Stimulated activated CD4-positive, alpha-beta T cell treated with anti-CD3 and anti-CD28 coated beads, TNF-alpha, amount 100 ng/mL, for 24 hours (primary cell): ENCODE measurements around the gene KBTBD4.
"Not testable (repeated sequence)": the region's sequence is repeated elsewhere in the genome, so short reads cannot be mapped to it uniquely, and the experiment has no call there.

Experiments
- DNase-seq, 3 experiments: peaks; one replicate each; pipeline ENCODE4 v3.0.0-alpha.2; 2020; ENCODE audit warnings: low read depth in 3 of 3

Gene KBTBD4

DNA sequence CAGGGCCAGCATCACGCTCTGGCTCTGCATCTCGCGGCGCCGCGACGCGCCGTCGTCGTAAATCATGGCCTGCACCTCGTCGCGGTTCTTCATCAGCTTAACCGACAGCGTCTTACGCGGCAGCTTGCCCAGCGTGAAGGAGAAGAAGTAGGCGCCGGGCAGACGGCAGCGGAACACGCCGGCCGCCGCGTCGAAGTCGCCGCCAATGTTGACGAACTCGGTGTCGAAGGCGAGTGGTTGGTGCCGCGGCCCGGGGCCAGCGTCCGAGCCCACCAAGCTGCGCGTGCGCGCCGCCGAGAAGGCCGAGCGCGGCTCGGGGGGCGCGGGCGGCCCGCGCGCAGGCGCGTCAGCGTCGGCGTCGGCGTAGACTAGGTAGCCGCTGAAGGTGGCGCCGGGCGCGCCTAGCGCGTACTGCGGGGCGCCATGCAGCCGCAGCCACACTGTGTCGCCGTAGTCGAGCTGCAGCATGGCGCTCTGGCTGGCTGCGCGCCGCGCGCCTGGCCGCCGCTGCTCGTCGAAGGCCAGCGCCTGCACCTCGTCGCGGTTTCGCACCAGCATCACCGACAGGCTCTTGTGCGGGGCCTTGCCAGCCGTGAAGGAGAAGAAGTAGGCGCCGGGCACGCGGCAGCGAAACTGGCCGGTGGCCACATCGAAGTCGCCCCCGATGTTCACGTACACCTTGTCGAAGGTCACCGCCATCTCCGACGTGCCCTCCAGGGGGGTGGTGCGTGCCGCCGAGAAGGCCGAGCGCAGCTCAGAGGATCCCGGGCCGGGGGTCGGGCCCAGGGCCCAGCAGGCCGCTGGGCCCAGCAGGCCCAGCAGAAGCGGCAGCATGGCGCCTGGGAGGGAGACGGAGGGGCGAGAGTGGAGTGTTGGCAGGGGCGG lies 11.4 kb upstream of the KBTBD4 start:
- DNase-seq = no peak

DNA sequence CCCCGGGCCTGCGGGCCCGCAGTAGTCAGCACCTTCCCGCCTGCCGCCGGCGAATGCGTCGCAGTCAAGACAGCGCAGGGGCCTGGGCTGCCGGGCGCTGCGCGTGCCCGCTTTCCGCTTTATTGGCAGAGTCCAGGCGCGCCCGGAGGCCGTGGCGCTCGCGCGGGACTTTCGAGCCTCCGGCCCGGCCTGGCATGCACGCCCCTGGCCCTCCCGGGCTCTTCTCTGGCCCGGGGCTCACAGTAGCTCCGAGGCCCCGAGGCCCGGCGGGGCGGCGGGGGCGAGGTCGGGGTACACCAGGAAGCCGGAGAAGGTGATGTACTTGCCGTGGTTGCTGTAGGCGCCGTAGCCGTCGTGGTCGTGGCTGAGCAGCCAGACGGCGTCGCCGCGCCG lies 10.8 kb upstream of the KBTBD4 start:
- DNase-seq = no peak

DNA sequence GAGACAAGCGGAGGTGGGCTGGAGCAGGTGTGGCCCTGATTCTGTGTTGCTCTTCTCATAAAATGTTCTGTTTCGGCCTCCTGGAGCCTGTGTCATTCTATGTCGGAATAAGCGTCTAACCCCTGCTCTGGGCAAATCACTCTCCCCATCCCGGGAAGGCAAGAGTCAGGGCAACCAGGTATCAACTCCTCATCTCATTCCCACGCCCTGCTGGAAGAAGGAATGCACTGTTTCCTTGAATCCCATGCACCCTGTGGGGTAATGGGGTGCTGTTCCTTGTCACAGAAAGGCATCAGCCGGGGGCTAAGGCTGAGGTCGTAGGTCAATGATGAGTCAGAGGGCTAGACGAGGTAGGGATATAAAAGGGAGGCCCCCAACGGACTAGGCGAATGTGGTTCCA lies 10.3 kb upstream of the KBTBD4 start:
- no peak for DNase-seq

DNA sequence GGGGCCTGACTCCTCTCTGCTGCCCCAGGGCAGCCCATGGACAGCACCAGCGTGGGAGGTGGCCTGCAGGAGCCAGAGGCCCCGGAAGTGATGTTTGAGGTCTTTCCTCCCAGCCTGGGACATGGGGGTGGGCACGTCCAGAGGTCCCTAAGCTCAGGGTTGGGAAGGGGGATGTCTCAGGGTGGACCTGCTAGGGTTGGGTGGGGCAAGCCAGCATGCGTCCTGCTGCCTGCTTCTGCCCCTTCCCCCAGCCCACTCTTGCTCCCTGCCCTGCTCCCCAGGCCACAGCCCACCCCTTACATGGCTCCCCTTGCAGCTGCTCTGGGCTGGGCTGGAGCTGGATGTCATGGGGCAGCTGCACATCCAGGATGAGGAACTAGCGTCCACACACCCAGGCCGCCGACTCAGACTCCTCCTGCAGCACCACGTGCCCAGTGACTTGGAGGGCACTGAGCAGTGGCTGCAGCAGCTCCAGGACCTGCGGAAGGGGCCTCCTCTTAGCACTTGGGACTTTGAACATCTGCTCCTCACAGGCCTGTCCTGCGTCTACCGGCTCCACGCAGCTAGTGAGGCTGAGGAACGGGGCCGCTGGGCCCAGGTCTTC lies 9.1 kb upstream of the KBTBD4 start:
- no peak for DNase-seq

DNA sequence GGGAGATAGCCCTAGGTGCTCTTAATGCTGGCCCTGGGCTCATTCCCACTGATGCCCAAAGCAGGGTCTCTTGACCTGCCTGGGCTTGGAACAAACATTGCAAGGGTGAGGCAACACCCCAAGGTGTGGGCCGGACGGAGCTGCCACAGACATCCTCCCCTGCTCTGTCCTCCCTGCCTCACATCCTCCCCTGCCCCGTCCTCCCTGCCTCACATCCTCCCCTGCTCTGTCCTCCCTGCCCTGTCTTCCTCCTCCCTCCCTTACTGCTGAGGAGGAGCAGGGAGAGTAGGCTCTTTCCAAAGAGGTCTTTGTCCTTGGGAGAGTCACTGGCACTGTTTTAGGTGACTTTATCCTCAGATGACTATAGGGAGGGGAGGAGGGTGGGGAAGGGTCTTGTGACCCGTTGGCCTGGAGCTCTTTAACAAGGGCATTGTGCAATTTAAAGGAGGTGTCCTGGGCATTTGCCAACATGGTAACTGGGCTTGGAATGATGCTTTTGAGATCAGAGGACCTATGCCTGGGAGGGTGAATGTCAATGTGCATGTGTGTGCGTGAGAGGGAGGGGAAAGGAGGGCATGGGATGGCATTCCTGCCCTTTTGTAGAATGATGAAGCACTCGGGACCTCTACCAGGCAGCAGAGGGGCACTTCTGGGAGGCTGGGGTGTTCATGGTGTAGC lies 8.4 kb upstream of the KBTBD4 start:
- DNase-seq = no peak

DNA sequence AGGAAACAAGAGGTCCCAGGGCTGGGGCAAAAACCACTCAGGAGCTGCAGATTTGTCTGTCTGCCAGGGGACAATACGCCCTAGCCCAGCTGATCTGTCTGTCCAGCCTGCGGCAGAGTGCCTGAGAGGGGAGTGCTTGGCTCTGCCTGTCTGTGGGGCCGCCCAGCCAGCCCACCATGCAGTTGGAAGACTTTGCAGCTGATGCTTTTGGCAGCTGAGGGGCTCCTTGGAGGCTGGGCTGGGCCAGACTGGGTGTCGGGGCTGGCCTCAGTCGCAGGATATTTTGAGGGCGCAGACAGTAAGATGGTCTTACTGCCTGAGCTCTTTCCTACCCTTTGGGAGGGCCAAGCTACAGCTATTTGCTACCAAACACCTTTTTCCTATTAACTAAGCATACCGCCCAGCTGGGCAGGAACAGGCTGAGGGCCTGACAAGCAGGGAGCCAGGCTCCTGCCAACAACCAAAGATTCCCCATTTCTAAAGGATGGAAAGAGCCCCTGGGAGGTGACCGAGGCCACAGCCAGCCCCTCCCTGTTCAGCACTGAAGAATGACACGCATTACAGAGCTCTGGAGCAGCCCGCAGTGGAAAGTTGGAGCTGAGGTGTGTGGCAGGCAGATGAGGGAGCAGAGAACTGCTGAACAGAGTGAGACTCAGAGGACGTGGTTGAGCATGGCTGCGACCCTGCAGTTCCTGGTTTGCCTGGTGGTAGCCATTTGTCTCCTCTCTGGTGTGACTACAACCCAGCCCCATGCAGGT lies 7.5 kb upstream of the KBTBD4 start, which contains the start of gene FAM180B:
Gene FAM180B, plus strand, starts transcription at position 581 of the 758 bp plus-strand sequence. Its CDS starts 91 bp downstream, at position 672.
- no peak for DNase-seq

DNA sequence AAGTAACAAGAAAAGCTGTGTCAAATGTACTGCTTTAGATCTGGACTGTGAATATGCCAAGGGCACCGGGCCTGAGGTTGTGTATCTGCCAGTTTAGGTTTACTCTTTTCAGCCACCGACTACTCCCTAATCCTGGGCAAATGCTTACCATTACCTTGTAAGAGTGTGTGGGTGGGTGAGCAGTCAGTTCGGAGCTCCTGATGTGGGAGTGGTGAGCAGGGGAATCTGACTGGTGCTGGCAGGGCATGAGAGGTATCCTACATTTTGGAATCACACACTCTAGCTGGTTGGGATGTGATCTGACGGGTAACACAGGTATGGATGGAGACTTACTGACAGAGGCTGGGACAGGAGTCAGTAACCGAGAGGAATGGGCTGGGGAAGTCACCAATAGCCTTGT lies 5.1 kb upstream of the KBTBD4 start:
- DNase-seq = no peak

DNA sequence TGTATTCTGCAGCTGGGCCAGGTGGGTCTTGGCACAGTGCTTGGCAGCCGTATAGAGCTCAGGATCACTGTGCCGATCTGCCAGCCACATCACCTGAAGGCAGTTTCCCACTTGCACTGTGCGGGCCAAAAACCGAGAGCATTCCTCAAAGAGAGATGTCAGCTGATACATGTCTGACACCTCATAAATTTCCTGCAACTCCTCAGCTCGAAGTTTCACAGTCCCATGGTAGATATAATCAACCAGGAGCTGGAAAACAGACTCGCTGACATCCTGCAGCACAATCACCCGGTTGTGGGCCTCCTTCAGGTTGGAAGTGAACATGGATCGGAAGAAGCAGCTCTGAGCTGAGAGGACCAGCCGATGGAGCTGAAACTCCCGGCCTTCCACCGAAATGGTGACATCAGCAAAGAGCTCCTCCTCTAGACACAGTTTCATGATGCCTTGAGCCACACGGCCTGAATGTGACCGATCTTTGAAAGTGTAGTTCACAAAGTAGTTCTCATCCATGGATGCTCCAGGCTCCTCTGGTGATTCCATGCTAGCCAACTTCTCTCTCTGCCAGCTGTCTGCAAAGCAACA lies 1.2 kb downstream of the KBTBD4 start:
- no peak for DNase-seq

DNA sequence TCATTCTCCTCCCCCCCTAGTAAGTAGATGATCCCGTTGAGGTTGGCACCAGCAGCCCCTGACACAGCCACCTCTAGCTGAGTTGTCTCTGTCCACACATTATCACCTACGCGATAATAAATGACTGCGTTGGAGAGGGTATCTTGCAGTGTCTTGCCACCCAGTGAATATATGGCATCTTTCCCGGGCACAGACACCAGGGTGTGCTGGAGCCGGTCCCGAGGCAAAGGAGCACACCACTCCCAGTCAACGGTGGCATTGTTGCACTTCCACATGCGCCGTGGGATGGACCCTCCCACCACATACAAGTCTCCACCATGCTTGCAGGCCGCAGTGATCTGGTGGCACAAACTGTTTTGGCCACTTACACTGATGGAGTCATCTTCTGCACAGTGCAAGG lies 5.4 kb downstream of the KBTBD4 start:
- no peak for DNase-seq

DNA sequence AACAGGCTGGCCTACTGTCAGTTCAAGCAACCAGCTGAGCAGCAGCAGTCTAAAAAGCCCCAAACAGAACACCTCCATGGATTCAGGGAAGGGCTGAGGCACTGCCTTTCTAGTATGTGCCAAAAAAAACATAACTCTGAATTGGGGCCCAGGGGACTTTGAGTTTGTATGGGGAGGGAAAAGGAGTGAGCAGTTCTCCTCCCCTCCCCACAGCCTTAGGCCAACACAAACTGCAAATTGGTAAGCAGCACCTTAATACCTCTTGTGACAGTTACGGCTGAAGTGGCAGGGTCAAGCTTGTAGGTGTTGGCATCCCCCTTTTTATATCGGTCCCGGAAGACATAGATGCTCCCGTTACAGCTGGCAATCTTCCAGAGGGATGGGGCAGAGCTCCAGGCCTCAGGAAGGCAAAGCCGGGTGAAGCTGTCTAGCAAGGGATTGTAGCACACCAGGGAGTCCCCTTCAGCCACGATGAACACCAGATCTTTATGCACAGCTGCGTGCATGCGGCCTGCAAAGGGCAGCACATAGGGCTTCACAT lies 6.0 kb downstream of the KBTBD4 start:
- no peak for DNase-seq

DNA sequence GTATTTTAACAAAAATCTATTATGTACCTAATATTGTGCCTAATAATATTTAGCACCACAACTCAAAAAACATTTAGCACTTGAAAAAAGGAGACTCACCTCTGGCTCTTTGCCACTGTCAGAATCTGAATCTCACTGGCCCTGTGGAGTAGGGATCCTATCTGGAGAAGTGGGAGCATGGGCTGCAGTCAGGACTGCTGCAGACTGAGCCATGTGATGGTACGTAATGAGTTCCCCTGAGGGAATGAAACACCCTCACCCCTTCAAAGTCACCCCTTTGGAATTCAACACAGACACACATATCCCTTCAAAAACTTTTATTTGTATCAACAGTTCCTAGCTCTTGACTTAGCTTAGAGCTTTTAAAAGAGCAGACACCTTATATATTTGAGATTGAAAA lies 6.9 kb downstream of the KBTBD4 start:
- DNase-seq = no peak

DNA sequence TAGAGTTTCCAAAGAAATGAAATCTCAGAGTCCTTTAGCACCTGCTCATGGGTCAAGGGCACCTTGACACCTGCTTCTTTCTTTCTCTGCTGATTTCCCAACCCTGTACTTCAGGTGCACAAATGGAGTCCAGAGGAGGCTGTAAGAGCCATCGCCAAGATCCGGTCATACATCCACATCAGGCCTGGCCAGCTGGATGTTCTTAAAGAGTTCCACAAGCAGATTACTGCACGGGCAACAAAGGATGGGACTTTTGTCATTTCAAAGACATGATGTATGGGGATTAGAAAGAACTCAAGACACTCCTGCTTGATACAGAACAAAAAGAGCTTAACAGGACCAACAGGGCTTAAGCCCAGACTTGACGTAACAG lies 7.4 kb downstream of the KBTBD4 start:
- no peak for DNase-seq

DNA sequence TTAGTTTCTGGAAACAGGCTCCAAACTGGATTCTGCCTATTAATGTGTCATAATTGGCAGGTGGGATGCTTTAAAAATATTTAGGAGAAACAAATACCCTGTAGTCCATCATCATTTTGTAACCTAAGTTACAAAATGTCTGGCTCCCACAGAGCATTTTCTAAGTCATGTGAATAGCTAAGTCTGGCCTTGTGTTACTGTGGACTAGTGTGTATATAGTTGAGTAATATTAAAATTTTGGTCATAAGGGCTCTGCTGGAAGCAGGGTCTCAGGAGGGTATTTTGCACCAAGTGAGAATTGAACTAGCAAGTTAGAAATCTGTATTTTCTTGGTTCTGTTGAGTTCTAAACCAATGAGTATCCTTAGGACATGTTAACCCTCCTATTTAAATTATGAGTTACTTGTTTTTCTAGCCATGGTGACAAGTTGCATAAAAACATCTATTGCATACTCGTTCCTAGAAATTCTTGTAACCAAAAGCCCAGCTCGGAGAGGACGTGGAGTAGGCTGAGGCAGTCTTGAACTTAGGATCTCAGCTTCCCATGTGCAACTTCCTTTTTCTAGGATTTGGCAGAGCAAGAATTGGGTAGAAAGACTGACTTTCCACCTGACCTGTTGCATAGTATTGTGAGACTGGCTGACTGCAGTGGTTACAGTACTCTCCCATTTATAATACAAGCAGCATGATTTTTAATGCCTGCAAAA lies 8.0 kb downstream of the KBTBD4 start:
- DNase-seq = no peak

DNA sequence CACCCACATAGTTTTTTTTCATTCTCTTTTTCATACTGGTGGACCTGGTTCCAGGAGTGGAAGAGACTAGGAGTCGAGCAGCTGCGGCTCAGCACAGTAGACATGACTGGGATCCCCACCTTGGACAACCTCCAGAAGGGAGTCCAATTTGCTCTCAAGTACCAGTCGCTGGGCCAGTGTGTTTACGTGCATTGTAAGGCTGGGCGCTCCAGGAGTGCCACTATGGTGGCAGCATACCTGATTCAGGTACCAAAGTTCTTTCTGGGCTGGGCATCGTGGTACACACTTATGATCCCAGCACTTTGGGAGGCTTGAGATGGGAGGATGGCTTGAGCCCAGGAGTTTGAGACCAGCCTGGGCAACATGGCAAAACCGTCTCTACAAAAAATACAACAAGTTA lies 9.1 kb downstream of the KBTBD4 start:
- DNase-seq = no peak

DNA sequence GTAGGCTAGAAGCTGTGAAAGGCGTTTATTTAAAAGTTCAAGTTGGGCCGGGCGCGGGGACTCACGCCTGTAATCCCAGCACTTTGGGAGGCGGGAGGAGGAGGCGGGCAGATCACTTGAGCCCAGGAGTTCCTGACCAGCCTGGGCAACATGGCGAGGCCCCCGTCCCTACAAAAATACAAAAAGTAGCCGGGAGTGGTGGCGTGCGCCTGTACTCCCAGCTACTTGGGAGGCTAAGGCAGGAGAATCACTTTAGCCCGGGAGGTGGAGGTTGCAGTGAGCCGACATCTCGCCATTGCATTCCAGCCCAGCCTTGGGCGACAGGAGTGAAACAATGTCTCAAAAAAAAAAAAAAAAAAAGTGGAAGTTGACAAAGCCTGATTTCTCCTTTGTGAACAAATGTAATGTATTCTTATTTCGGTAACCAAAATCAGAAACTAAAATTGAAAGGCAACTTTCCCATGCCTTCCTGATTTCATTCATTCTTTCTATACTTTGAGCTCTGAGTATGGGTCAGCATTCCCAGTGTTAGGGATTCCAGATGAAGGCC lies 12.5 kb downstream of the KBTBD4 start:
- no peak for DNase-seq

DNA sequence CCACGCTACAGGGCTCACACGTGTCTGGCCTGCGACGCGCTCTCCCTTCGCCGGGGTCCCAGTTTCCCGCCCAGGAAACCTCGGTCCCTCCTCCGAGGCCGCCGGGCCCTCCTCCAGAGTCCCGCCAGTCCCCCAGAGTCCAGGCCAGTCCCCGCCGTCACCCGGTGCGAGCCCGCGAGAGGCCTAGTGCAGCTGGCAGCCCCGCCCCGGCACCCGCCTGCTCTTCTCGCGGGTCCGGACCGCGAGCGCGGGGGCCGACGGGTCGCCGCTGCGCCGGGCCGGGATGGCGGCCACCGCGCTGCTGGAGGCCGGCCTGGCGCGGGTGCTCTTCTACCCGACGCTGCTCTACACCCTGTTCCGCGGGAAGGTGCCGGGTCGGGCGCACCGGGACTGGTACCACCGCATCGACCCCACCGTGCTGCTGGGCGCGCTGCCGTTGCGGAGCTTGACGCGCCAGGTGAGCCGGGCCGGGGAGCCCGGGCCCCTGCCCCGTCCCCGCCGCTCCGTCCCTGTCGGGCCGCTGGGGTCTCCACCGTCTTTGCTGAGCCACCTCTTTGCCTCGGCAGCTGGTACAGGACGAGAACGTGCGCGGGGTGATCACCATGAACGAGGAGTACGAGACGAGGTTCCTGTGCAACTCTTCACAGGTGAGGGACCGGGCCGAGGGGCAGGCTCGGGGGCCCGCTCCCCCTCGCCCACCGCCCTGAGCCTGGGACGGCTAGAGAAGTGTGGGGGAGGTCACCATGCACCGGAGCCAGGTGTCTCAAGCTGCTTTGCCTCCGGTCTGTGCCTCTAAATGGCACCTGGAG lies 13.2 kb downstream of the KBTBD4 start, which contains the start of gene PTPMT1:
Gene PTPMT1, plus strand, starts transcription at position 260 of the 809 bp plus-strand sequence. Its CDS starts 24 bp downstream, at position 284.
- DNase-seq = peak in 2 of 3 experiments; percentile 51 to 71

DNA sequence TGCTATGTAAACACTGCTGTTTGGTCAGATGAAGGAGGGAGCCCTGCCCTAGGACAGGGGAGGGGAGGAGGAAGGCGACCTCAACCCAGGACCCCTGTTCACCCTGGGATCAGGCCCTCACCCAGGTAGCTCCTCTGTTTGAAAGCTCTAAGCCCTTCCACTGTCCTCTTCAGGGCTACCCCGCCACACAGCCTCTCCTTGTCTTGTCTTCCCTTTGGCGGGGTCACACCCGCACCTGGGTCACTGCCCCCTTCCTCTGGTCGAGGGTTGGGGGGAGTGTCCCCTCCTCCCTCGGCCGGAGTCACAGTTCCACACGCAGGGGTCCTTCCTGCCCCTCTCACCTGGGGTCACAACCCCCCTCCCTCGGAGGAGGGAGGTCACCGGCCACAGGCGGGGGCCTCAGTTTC lies 13.8 kb downstream of the KBTBD4 start:
- DNase-seq = no peak

DNA sequence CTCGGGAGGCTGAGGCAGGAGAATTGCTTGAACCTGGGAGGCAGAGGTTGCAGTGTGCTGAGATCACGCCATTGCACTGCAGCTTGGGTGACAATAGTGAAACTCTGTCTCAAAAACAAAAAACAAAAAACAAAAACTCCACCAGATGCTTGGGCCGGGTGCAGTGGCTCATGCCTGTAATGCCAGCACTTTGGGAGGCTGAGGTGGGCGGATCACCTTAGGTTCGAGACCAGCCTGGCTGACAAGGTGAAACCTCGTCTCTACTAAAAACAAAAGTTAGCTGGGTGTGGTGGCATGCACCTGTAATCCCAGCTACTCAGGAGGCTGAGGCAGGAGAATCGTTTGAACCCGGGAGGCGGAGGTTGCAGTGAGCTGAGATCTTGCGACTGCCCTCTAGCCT lies 14.4 kb downstream of the KBTBD4 start:
- not testable (repeated sequence) for DNase-seq

DNA sequence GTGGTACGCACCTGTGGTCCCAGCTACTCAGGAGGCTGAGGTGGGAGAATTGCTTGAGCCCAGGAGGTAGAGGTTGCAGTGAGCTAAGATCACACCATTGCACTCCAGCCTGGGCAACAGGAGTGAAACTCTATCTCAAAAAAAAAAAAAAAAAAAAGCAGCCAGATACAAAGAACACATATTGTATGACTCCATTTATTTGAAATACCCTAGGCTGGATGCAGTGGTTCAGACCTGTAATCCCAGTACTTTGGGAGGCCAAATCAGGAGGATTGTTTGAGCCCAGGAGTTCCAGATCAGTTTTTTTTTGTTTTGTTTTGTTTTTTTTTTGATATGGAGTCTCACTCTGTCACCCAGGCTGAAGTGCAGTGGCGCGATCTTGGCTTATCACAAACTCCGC lies 16.4 kb downstream of the KBTBD4 start:
- not testable (repeated sequence) for DNase-seq
